ENCODE results near the gene YAF2. TPM values are rescaled to one million over a fixed set of nuclear protein-coding genes. Genes with fewer than 3 reads are reported as not detected.

Gene YAF2
- total RNA-seq, 3 donors from 2014 or later (not counting 1 experiment from before 2014, with no cell fraction given): 96.2 to 124 (median 101) TPM

DNA sequence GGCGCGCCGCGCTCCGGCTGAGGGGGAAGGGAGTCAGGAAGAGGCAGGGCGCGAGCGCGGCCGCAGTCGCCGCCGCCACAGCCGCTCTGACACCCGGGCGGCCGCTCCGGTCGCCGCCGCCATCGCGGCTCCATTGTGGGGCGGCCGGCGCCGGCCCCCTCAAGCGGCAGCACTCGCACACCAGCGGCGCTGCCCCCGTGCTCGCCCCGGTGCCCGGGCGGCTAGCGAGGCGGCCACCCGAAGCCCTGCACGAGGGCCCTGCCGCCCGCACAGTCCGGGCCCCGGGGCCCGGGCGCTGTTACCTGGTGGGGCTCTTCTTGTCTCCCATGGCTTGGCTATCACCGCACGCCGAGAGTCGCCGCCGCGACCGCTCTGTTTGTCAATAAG, 202 bp downstream of the YAF2 start:
- H3K4me1 ChIP-seq (ENCODE audit: control insufficient read depth, insufficient read depth, low read length): peaks cover 9% of the 10 kb centered on the region
- Mint-ChIP-seq H3K9me3 (no peaks in the 10 kb centered on the region), H3K27ac (peak overlapping the region; percentile 79 to 94), H3K4me1 (peaks cover 33 to 34% of the 10 kb centered on the region in 2 donors), H3K27me3 (ENCODE audit: low read depth in 2 of 2) (no peaks in the 10 kb centered on the region), H3K4me3 (peak overlapping the region; percentile 88), H3K36me3 (no peaks in the 10 kb centered on the region)
- DNase-seq (no peak), ATAC-seq (peak; percentile 30 to 49 (median 36))
- H3K4me3 ChIP-seq (ENCODE audit: low read length): peak overlapping the region; percentile 56
- H3K27me3 ChIP-seq (ENCODE audit: control insufficient read depth, insufficient read depth, low read length): no peaks in the 10 kb centered on the region
- TF ChIP-seq, protein P1, sequence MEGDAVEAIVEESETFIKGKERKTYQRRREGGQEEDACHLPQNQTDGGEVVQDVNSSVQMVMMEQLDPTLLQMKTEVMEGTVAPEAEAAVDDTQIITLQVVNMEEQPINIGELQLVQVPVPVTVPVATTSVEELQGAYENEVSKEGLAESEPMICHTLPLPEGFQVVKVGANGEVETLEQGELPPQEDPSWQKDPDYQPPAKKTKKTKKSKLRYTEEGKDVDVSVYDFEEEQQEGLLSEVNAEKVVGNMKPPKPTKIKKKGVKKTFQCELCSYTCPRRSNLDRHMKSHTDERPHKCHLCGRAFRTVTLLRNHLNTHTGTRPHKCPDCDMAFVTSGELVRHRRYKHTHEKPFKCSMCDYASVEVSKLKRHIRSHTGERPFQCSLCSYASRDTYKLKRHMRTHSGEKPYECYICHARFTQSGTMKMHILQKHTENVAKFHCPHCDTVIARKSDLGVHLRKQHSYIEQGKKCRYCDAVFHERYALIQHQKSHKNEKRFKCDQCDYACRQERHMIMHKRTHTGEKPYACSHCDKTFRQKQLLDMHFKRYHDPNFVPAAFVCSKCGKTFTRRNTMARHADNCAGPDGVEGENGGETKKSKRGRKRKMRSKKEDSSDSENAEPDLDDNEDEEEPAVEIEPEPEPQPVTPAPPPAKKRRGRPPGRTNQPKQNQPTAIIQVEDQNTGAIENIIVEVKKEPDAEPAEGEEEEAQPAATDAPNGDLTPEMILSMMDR (IDR thresholded peaks at IDR 0.05): no peak
- H3K27ac ChIP-seq (ENCODE audit: low read length): peak overlapping the region; percentile 76
- peaks cover 15% of the 10 kb centered on the region for H3K36me3 ChIP-seq (ENCODE audit: control insufficient read depth, insufficient read depth, low read length)
- no peaks in the 10 kb centered on the region for H3K9me3 ChIP-seq (ENCODE audit: control insufficient read depth, insufficient read depth, low read length)
- WGBS (ENCODE audit: insufficient coverage): under 1% methylated on average over 54 of the region's 54 CpGs
- intact Hi-C loops (cut with micrococcal nuclease): loop anchor here (1.0 to 5.0 kb wide), 4 partner anchors 88 to 141 kb away; partner anchors contain the start of genes GXYLT1, PPHLN1 and ZCRB1

- TF ChIP-seq, protein P1 (IDR thresholded peaks at IDR 0.05): peak; percentile 30
- H3K36me3 ChIP-seq (ENCODE audit: control insufficient read depth, insufficient read depth, low read length): peaks cover 15% of the 10 kb centered on the region
- no peaks in the 10 kb centered on the region for H3K9me3 Mint-ChIP-seq
- H3K9me3 ChIP-seq (ENCODE audit: control insufficient read depth, insufficient read depth, low read length): no peaks in the 10 kb centered on the region
- peaks cover 39 to 40% of the 10 kb centered on the region in 2 donors for H3K4me1 Mint-ChIP-seq
- H3K27me3 Mint-ChIP-seq (ENCODE audit: low read depth in 2 of 2): no peaks in the 10 kb centered on the region
- peak; percentile 74 to 86 for DNase-seq
- intact Hi-C loops (cut with micrococcal nuclease): loop anchor here (1.0 to 5.0 kb wide), 2 partner anchors 95 to 140 kb away; no protein-coding TSS in a partner anchor
- peak; percentile 75 to 86 (median 76) for ATAC-seq
- 1% methylated on average over 56 of the region's 56 CpGs for WGBS (ENCODE audit: insufficient coverage)
- H3K27ac Mint-ChIP-seq: peak overlapping the region; percentile 89 to 94
- H3K4me3 Mint-ChIP-seq: peak overlapping the region; percentile 90
- H3K4me1 ChIP-seq (ENCODE audit: control insufficient read depth, insufficient read depth, low read length): peaks cover 9% of the 10 kb centered on the region
- H3K36me3 Mint-ChIP-seq: no peaks in the 10 kb centered on the region
- peak overlapping the region; percentile 56 for H3K4me3 ChIP-seq (ENCODE audit: low read length)
- no peaks in the 10 kb centered on the region for H3K27me3 ChIP-seq (ENCODE audit: control insufficient read depth, insufficient read depth, low read length)
- peak overlapping the region; percentile 74 for H3K27ac ChIP-seq (ENCODE audit: low read length)
These were observed 796 bp downstream of the YAF2 start for GRCh38 chr12:42237052-42237852.

DNA sequence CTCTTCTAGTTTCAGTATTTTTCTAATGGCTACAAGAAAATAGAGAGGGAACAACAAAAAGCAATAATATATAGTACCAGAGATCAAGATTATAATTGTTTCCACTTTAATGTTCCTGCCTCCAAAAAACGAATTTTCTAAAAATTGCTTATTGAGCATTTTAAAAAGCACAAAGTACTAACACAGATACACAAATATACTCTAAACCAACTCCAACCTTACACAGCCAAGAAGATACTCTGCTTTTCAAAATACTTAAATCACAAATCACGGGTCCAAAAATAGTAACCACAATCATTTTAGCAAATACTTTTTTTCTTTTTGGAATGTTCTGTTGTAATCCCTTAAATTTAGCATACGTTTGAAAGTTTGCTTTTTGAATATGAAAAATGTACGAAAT, 2.0 kb downstream of the YAF2 start:
- Mint-ChIP-seq H3K36me3 (no peaks in the 10 kb centered on the region), H3K4me1 (peaks cover 40 to 42% of the 10 kb centered on the region in 2 donors), H3K4me3 (peak overlapping the region; percentile 72), H3K9me3 (no peaks in the 10 kb centered on the region), H3K27ac (peak overlapping the region; percentile 55 to 89), H3K27me3 (ENCODE audit: low read depth in 2 of 2) (no peaks in the 10 kb centered on the region)
- H3K27me3 ChIP-seq (ENCODE audit: control insufficient read depth, insufficient read depth, low read length): no peaks in the 10 kb centered on the region
- intact Hi-C loops (cut with micrococcal nuclease): loop anchor here (5.0 kb wide), 1 partner anchor 139 kb away; no protein-coding TSS in a partner anchor
- no peaks in the 10 kb centered on the region for H3K9me3 ChIP-seq (ENCODE audit: control insufficient read depth, insufficient read depth, low read length)
- peaks cover 9% of the 10 kb centered on the region for H3K4me1 ChIP-seq (ENCODE audit: control insufficient read depth, insufficient read depth, low read length)
- ATAC-seq (no peak), DNase-seq (no peak)
- WGBS (ENCODE audit: insufficient coverage): 71% methylated on average over 2 of the region's 4 CpGs
- no peak overlapping the region for H3K27ac ChIP-seq (ENCODE audit: low read length)
- no peak overlapping the region for H3K4me3 ChIP-seq (ENCODE audit: low read length)
- TF ChIP-seq, protein P1 (IDR thresholded peaks at IDR 0.05): no peak
- H3K36me3 ChIP-seq (ENCODE audit: control insufficient read depth, insufficient read depth, low read length): peaks cover 17% of the 10 kb centered on the region
